Astrocyte (in vitro differentiated cells and primary cell): ENCODE measurements around the gene TMEM232.
A peak's percentile ranks its signal among the peaks of the same experiment; 100 is the strongest.

Experiments used
- CTCF ChIP-seq: IDR thresholded peaks from 2 replicates; pipeline ENCODE4 v1.5.1; 2011; ENCODE audit warnings: low read depth, mild to moderate bottlenecking, inconsistent platforms, low read length, moderate library complexity; ENCODE audit not compliant: insufficient read depth
- EZH2 ChIP-seq: IDR thresholded peaks from 2 replicates; pipeline ENCODE4 v1.6.1; 2012; ENCODE audit warnings: mild to moderate bottlenecking, low read length, inconsistent platforms; ENCODE audit not compliant: insufficient read depth

GRCh38 chr5:110441035-110441434 lies 285.4 kb downstream of the TMEM232 start:
- TF ChIP-seq CTCF = peak; percentile 58
- no peak for TF ChIP-seq EZH2
